Measurements from ENCODE around the gene SGMS1.
"Not testable (repeated sequence)": the region's sequence is repeated elsewhere in the genome, so short reads cannot be mapped to it uniquely, and the experiment has no call there.

SGMS1 gene

DNA sequence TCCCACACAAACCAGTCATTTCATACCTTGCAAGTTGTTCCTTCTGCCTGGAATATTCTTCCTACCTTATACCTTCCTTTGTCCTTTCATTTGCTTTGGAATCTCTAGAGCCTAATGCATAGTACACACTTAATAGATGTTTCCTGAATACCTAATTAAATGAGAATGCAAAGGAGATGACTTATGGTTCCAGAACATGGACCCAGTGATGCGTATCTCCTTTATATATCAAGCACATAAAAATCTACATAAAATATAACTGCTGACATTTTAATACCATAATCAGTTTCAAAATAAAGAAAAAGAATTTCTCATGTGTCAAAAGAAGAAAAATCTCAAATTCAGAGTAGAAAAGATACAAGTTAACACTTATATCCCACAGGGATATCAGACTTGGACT lies 261.8 kb downstream of the SGMS1 start:
- Histone ChIP-seq H3K27me3 (replicated peaks; ENCODE audit: control insufficient read depth, insufficient read depth, low read length) (no peaks in the 10 kb centered on the region), H3K4me3 (replicated peaks; ENCODE audit: low read depth, low read length) (no peak overlapping the region), H3K36me3 (ENCODE audit: control insufficient read depth, insufficient read depth, low read length) (no peaks in the 10 kb centered on the region)
- DNase-seq (ENCODE audit: extremely low read depth, insufficient read length) = peak; percentile 18
- TF ChIP-seq, protein P1, sequence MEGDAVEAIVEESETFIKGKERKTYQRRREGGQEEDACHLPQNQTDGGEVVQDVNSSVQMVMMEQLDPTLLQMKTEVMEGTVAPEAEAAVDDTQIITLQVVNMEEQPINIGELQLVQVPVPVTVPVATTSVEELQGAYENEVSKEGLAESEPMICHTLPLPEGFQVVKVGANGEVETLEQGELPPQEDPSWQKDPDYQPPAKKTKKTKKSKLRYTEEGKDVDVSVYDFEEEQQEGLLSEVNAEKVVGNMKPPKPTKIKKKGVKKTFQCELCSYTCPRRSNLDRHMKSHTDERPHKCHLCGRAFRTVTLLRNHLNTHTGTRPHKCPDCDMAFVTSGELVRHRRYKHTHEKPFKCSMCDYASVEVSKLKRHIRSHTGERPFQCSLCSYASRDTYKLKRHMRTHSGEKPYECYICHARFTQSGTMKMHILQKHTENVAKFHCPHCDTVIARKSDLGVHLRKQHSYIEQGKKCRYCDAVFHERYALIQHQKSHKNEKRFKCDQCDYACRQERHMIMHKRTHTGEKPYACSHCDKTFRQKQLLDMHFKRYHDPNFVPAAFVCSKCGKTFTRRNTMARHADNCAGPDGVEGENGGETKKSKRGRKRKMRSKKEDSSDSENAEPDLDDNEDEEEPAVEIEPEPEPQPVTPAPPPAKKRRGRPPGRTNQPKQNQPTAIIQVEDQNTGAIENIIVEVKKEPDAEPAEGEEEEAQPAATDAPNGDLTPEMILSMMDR (IDR thresholded peaks at IDR 0.05; ENCODE audit: insufficient read depth, low read length, poor library complexity, severe bottlenecking) = no peak

DNA sequence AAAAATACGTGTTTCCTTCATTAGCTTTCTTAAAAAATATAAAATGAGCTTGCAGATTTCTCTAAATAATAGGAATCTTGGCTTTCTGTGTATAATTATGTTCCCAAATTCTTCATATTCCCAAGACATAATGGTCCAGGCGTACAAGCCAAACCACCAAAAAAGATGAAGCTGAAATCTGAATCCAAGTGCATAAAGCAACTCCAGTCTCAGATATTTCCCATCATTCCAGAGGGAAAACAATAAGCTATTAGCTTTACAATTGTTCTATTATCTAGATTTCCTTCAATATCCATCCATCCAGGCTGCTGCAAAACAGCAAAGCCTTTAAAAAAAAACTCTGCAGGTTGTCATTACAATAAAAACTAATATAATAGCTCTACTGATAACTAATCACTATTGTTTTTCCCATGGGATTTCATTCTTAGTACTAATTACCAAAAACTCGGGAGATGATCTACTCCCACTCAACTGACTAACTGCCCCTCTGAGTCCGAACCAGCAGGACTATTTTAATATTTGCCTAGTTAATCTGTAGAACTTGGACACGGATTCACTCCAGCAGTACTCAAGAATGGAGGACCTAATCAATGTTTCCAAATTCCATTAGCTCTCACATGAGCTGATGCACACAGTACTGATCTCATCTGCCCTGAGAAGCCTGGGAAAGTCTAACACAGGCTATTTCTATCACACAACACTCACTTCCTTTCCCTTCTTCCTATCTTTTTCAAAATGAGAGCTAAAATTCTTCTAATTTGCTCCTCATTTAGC lies 263.5 kb downstream of the SGMS1 start:
- Histone ChIP-seq H3K27me3 (replicated peaks; ENCODE audit: control insufficient read depth, insufficient read depth, low read length) (no peaks in the 10 kb centered on the region), H3K4me3 (replicated peaks; ENCODE audit: low read depth, low read length) (no peak overlapping the region), H3K36me3 (ENCODE audit: control insufficient read depth, insufficient read depth, low read length) (no peaks in the 10 kb centered on the region)
- DNase-seq (ENCODE audit: extremely low read depth, insufficient read length) = no peak
- TF ChIP-seq, protein P1 (IDR thresholded peaks at IDR 0.05; ENCODE audit: insufficient read depth, low read length, poor library complexity, severe bottlenecking) = no peak

GRCh38 chr10:50358925-50359687 lies 264.6 kb downstream of the SGMS1 start:
- no peak for DNase-seq (ENCODE audit: extremely low read depth, insufficient read length)

DNA sequence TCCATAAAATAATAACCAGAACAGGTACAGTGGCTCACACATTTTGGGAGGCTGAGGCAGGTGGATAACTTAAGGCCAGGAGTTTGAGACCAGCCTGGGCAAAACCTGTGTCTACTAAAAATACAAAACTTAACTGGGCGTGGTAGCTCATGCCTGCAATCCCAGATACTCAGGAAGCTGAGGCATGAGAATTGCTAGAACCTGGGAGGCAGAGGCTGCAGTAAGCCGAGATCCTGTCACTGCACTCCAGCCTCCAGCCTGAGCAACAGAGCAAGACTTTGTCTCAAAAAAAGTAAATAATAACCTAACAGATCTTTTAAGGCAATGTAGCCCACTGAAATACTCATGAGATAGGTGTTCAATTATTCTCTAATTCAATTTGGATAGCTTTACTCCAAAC lies 265.3 kb downstream of the SGMS1 start:
- DNase-seq (ENCODE audit: extremely low read depth, insufficient read length) = no peak
- H3K27me3 ChIP-seq (replicated peaks; ENCODE audit: control insufficient read depth, insufficient read depth, low read length) = no peaks in the 10 kb centered on the region
- TF ChIP-seq, protein P1 (IDR thresholded peaks at IDR 0.05; ENCODE audit: insufficient read depth, low read length, poor library complexity, severe bottlenecking) = no peak
- no peaks in the 10 kb centered on the region for H3K36me3 ChIP-seq (ENCODE audit: control insufficient read depth, insufficient read depth, low read length)
- H3K4me3 ChIP-seq (replicated peaks; ENCODE audit: low read depth, low read length) = no peak overlapping the region

More at GRCh38 chr10:50358925-50359687, 264.6 kb downstream of the SGMS1 start:
- TF ChIP-seq, protein P1 (IDR thresholded peaks at IDR 0.05; ENCODE audit: insufficient read depth, low read length, poor library complexity, severe bottlenecking) = no peak
- Histone ChIP-seq H3K27me3 (replicated peaks; ENCODE audit: control insufficient read depth, insufficient read depth, low read length) (no peaks in the 10 kb centered on the region), H3K4me3 (replicated peaks; ENCODE audit: low read depth, low read length) (no peak overlapping the region), H3K36me3 (ENCODE audit: control insufficient read depth, insufficient read depth, low read length) (no peaks in the 10 kb centered on the region)

GRCh38 chr10:50356481-50356832 lies 267.3 kb downstream of the SGMS1 start:
- H3K27me3 ChIP-seq (replicated peaks; ENCODE audit: control insufficient read depth, insufficient read depth, low read length); DNase-seq (ENCODE audit: extremely low read depth, insufficient read length); H3K36me3 ChIP-seq (ENCODE audit: control insufficient read depth, insufficient read depth, low read length); H3K4me3 ChIP-seq (replicated peaks; ENCODE audit: low read depth, low read length): not testable (repeated sequence)

- H3K4me3 ChIP-seq (replicated peaks; ENCODE audit: low read depth, low read length); H3K27me3 ChIP-seq (replicated peaks; ENCODE audit: control insufficient read depth, insufficient read depth, low read length); DNase-seq (ENCODE audit: extremely low read depth, insufficient read length); H3K36me3 ChIP-seq (ENCODE audit: control insufficient read depth, insufficient read depth, low read length): not testable (repeated sequence)
Measured at GRCh38 chr10:50355693-50356480, 267.9 kb downstream of the SGMS1 start.

Measured in GM06990 (cell line).